Stromal cell of bone marrow (primary cell): ENCODE results near the gene RTN4RL2.

Experiments used
- DNase-seq: peaks from one replicate; pipeline ENCODE4 v3.0.0-alpha.2; 2012; ENCODE audit warnings: low read depth

The RTN4RL2 gene

DNA sequence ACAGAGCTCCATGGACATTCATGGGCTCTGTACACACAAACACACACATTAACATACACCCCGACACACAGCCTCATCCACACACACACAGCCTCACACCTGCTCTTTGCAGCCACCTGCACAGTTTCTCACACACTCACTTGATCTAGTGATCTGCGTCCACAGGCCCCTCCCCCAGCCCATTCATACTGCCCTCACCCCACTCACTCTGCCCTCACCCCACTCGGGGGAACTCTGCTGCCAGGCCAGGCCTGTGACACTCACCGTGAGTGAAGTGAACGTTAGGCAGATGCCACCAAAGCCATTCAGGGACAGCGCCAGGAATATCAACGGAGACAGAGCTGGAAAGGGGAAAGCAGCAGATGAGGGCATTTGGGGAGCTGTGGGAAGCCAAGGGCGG lies 40.2 kb downstream of the RTN4RL2 start:
- no peak for DNase-seq

DNA sequence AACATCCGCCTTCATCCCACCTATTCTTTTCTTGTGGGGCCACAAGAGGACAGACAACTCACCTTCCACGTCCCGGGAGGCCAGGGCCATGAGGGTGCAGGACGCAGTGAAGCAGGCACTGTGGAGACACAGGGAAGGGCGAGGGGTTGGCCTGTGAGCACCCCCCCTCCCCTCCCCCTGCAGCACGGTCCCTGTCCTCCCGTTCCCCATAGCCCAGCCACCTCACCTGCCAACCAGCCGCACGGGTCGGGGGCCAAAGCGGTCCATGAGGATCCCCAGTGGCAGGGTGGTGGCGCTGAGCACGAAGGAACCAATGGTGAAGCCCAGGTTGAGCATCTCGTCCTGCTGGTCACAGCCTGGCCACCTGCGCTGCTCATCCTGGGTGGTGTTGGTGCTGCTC lies 40.6 kb downstream of the RTN4RL2 start:
- DNase-seq = no peak

DNA sequence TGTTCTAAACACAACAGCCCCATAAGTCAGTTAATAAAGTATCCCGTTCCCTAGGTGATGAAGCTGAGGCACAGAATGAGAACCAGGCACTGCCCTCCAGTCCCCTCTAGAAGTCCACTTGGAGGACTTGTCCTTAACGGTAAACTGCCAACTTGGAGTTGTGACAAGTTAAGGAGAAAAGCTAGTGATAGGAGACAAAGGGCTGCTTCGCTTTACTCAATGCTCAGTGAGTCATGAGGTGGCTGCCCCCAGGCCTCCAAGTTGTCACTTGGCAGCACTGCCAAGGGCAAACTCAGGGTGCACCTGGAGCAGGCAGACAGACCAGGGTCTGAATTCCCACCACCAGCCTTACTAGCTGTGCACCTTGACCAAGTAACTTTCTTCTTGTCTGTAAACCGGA lies 41.6 kb downstream of the RTN4RL2 start:
- DNase-seq = no peak

DNA sequence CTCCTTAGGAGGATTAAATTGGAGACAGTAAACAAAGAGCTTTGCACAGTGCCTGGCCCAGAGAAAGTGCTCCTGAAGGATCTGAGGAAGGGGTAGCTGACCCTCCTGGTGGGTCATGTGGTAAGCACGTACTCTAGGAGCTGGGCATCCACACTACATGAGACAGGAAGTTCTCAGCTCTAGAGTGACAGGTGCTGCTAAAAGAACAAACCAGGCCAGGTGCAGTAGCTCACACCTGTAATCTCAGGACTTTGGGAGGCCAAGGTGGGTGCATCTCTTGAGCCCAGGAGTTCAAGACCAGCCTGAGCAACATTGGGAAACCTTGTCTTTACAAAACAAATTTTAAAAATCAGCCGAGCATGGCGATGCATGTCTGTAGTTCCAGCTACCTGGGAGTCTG lies 42.0 kb downstream of the RTN4RL2 start:
- DNase-seq = no peak

DNA sequence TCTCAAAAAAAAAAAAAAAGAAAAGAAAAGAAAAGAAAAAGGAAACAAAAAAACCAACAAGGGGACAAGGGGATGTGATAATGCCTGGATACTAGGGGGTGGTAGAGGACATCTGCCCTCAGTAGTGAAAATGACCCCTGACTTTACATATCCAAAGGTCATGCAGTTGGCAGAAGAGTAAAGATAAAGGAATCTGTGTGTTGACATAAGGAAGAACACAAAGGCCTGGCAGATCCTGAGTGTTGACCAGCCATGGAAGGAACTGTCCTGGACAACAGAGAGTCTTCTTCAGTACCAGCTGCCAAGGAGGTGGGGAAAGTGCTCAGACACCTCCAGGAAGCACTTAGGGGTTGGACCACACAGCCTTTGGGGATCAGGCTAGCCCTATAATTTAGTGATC lies 42.5 kb downstream of the RTN4RL2 start:
- DNase-seq = no peak

DNA sequence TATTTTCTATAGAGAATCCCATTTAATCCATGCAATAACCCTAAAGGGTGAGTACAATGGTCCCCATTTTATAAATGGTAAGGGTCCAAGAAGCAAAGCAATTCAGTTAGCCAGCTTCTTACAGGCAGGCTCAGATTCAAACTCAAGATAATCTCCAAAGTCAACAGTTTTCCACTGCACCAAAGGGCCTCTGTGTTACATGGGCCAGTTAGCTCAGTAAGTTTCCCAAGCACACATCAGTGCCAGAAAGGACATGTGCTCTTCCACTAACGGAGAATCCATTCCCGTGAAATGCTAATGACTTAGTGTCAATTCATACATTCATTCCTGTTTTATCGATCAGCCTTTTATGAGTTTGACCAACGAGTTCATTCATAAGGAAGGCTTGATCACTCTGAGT lies 44.2 kb downstream of the RTN4RL2 start:
- DNase-seq = no peak

DNA sequence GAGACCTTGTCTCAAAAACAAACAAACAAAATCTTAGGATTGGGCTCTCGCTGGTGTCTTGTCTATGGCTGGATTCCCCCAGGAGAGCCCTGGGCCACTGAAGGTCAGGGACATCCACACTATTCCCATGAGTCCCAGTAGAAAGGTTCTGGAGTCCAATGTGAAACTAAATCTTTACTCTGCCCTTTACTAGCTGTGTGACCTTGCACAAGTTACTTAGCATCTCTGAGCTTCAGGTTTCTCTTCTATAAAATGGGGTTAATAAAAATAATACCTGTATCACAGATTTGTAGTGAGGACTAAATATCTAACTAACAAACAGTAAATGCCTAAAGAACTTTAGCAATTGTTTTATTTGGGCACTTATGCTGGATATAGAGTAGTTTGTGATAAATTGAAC lies 46.2 kb downstream of the RTN4RL2 start:
- no peak for DNase-seq

DNA sequence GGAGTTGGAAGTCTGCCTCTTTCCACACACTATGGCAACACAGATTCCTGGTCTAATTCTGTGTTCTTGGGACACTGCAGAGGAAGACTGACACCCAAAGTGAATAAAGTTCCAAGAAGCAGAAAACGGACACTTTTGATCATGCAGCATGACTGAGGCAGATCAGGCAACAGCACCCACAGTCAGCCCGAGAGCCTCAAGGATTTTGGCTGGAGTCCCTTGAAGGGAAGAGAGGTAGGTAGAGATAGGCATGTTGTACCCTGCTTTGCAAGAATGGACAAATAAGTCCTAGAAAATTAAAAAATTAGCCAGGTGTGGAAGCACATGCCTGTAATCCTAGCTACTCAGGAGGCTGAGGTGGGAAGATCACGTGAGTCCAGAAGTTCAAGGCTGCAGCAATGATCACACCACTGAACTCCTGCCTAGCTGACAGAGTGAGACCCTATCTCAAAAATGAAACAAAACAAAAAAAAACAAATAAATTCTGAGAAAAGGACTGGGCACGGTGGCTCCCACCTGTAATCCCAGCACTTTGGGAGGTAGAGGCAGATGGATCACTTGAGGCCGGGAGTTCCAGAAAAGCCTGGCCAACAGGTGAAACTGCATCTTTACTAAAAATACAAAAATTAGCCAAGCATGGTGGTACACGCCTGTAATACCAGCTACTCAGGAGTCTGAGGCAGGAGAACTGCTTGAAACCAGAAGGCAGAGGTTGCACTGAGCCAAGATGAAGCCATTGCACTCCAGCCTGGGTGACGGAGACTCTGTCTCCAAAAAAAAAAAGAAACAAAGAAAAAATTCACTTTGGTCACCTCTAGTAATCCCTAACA lies 48.2 kb downstream of the RTN4RL2 start:
- DNase-seq = no peak

DNA sequence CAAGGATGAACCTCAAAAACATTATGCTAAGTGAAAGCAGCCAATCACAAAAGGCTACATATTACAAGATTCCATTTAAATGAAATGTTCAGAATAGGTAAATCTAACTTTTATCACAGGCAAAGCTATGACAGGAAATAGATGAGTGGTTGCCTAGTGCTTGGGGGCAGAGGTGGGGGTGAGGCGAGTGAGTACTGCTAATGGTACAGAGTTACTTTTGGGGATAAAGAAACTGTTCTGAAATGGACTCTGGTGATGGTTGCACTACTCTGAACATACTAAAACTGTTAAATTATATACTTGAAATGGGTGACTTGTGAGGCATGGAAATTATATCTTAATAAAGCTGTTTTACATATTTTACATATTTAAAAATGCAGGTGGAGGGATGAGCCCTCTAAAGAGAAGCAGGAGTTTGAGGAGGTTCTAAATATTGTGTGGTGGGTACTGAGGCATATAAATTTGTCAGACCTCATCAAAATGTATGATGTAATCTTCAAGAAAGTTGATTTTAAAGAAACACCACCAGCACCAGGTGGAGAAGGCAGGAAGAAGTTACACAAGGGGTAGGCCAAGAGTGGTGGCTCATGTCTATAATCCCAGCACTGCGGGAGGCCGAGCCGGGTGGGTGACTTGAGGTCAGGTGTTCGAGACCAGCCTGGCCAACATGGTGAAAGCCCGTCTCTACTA lies 51.6 kb downstream of the RTN4RL2 start:
- DNase-seq = no peak

DNA sequence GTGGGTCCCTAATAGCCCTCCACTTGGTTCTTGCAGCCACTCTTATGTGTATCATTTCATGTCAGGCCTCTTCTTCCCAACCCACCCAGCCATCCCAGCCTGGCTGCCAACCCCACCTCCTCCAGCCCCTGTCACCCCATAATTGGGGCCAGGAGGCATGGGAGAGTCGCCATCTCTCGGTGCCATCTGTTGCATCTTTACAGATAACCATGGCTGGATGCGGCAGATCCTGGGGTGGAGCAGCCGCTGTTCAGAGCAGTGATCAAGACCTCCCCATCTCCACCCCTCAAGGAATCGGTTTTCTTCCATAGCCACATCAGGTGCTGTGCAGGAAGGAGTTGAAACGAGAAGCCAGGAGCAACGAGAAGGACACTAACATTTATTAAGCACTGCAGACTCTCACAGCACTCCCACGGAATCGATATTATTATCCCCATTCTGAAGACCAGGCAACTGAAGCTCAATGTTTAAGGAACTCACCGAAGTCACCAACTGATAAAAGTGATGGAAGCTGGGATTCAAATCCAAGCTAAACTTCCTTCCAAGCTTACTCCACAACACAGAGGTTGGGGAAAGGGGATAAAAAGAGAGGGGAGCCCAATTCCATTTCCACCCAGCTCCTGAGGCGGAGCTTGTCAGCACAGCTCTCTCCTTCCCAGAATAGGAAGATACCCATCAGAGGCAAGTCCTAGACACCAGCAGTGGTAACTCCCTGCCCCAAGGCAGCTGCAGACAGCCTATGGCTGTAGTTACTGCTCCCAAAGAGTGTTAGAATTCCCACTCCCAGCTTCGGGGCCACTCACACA lies 52.5 kb downstream of the RTN4RL2 start:
- no peak for DNase-seq

DNA sequence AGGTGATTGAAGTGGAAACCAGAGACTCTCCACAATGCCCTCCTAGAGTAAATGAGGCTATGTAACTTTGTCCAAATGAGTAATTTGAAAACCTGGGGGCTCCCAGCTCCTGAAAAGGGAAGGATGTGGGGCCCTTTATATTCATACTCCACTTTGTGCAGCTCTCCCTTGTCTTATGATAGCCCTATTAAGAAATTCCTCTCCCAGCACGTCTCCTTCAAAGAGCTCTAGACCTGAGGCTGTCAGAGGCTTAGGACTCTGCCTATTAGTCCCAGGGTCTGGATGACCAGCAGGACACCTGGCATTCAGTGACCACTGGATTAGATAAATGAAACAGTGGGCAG lies 53.1 kb downstream of the RTN4RL2 start:
- no peak for DNase-seq

DNA sequence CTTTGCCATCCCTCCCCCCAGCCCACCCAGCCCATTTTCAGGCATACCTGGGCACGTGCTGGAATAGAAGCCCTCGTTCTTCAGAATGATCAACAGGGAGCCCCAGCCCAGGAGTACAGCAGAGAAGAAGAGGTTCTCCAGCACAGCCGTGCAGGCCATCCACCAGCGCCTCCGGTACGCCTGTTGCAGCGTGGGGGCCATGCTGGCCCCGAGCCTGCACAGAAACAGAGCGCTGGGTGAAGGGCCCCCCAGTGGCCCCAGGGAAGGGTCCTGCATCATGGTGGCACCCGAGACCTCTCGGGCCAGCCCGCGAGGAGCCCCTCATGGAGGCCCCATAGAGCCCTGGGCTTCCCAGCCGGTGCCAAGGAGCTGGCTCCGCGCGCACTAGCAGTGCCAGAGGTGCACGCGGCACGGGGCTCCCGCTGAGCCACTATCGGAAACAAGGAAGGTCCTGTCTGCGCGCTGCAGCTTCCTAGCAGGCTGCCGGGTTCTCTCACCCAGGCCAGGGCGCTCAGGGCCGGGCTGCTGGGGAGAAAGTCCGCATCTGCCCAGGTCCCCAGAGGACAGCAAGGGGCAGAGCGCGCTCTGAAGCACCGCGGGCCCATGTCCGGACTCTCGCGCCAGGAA lies 53.7 kb downstream of the RTN4RL2 start:
- DNase-seq = no peak

DNA sequence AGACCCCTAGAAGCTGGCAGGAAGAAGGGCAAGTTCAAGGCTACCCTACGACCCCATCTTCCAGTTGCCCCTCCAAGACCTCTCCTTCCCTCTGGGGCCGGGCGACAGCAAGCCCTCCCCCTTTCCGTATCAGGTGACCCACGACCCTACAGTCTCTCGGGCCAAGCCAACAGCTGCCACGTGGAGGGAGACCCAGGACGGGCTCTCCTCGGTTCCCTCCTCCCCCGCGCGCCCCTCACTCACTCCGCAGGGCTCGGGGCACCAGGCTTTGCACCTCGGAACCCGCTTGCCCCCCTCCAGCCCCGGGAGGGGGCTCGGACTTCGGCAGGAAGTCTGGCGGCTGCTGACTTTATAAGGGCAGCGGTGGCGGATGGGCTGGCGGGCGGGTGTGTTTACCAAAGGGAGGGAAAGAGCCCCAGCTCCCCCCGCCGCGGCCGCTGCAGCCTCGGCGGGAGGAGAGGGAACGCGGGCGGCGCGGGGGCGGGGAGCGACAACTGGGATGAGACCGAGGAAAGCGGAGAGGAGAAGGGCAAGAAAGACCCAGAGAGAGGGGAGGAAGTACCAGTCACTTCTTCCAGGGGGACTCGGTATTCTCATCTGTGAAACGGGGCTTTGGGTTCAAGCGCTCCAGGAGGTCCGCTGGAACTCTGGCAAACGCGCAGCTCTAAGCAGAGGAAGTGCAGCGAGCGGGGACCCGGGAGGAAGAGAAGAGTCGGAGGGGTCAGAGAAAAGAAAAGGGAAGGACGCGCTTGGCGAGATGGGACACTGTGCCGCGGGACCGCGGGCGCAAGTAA lies 54.4 kb downstream of the RTN4RL2 start:
- no peak for DNase-seq

DNA sequence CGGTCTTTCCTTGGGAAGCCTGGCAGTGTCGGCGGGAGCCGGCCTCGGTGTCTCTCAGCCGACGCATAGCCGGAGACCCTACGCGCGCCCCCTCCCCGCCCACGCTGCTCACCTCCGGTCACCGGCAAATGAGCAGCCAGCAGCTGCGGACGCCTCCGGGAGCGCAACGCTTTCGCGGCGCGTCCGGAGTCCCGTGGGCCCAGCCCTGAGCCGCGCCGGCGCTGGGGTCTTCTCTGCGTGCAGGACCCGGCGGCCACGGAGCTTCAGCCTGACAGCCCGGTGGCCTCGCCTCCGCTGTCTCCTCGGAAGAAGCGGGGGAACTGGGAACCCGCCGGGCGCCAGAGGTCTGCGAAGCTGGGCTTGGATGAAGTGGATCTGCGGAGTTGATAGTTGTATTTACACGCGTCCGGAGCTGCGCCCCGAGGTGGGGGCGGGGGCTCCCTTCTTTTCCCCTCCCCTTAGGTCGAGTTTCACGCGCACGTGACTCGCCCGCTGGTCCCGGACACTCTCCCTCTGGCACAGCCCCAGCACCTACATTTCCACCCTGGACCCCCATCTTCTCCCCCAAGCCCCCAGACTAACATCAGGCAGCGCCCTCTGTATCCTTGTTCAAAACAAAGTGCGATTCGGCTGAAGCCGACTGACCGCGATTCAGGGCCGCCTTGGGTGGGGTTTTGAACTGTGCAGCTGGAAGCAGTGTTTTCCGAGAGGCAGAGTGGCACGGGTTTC lies 55.2 kb downstream of the RTN4RL2 start, which contains the start of gene SLC43A1:
TSS of gene SLC43A1 (minus strand) at position 371 of the 729 bp plus-strand sequence. CDS start 1,591 bp downstream, outside the sequence.
- peak; percentile 38 for DNase-seq

DNA sequence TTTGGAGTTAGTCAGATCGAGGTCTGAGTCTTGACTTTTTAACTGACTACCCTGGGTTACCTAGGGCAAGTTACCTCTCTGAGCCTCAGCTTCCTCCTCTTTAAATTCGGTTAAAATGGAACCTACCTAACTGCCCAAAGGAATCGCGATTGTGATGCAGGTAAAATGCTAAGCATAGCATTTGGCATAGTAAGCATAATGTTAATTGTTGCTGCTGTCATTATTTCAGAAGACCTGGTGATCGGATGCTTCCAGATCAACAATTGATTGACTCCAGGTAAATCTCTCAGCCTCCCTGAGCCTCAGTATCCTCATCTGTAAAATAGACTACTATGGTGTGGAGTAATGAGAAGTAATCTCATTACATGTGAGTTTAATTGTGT lies 55.7 kb downstream of the RTN4RL2 start:
- DNase-seq = no peak

DNA sequence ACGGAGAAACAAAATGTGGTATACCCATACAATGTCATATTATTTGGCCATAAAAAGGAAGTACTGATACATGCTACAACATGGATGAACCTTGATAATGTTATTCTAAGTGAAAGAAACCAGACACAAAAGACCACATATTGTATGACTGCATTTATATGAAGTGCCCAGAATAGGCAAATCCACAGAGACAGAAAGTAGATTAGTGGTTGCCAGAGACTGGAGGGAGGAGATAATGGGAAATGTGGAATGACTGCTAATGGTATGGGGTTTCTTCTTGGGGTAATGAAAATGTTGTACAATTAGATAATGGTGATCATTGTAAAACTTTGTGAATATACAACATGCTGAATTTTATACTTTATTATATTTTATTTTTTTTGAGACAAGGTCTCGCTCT lies 60.8 kb downstream of the RTN4RL2 start:
- DNase-seq = no peak

DNA sequence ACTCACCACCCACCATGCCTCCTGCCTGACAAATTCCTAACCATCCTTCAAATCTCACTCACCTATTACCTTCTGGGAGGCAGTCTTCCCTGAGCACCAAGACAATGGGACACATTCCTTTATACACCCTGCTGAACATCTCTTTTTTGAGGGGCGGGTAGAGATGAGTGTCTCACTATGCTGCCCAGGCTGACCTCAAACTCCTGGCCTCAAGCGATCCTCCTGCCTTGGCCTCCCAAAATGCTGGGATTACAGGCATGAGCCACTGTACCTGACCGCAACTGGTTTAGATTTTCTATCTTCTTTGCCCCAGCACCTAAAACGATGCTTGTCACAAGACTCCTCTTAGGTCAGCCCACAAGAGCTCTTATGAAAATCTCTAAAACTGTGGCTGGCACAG lies 63.1 kb downstream of the RTN4RL2 start:
- DNase-seq = no peak
